ENCODE data around the gene KANSL1. TPM values are rescaled to one million over a fixed set of nuclear protein-coding genes. Genes with fewer than 3 reads are reported as not detected.

Gene KANSL1
- total RNA-seq, 1 experiment from 2014 or later: 52.5 TPM

DNA sequence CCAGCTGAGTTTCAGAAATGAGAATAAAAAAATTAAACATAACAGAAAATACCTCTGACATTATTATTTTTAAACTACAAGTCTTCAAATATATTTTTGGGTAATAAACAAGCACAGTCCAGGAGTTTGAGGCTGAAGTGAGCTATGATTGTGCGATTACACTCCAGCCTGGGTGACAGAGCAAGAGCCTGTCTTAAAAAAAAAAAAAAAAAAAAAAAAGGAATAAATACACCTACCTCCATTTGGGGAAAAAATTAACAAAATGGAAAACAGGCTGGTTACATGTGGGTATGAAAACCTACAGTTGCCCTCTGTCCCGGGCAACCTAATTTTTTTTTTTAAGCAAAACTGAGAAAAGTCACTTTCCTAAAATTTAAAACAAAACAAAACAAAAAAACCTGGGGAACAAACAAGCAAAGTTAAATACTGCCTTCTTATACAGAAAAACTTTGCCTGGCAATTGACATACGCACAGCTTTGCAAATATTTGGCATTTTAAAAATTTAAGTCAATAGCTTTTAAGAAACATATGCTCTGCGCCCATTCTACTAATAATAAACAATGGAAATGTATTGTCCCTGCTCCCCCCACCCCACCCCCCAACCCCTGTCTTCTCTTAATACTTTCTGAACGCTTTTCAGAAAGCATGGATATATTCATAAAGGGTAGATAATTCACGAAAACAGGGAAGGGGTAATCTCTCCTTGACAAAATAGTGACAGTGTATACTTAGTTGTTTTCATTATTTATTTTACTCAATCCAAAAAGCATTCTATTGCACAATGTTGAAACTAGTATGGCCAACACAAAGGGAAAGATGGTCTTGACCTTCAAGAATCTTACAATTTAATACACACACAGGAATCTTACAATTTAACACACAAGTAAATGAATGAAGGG lies 112.9 kb downstream of the KANSL1 start:
- H3K79me2 ChIP-seq (ENCODE audit: low read depth): peaks cover 66% of the 10 kb centered on the region
- H3K36me3 ChIP-seq (ENCODE audit: low read depth): peaks cover 17% of the 10 kb centered on the region; the same call in 1 of the 2 replicates
- no peak overlapping the region for H2AFZ ChIP-seq
- H3F3A ChIP-seq (ENCODE audit: insufficient read depth, low read depth): peaks cover 43% of the 10 kb centered on the region; the same call in 1 of the 2 replicates
- ChIA-PET CTCF (interaction anchor here (0.5 kb wide), 1 partner anchor 133 kb away, joined by 3 read pairs; no protein-coding TSS in a partner anchor), POLR2A (ENCODE audit: unreplicated experiment) (no interaction called here)
- H3K27ac ChIP-seq: no peak overlapping the region
- H3K4me1 ChIP-seq (replicated peaks; ENCODE audit: insufficient read depth): no peaks in the 10 kb centered on the region
- TF ChIP-seq, protein P1, sequence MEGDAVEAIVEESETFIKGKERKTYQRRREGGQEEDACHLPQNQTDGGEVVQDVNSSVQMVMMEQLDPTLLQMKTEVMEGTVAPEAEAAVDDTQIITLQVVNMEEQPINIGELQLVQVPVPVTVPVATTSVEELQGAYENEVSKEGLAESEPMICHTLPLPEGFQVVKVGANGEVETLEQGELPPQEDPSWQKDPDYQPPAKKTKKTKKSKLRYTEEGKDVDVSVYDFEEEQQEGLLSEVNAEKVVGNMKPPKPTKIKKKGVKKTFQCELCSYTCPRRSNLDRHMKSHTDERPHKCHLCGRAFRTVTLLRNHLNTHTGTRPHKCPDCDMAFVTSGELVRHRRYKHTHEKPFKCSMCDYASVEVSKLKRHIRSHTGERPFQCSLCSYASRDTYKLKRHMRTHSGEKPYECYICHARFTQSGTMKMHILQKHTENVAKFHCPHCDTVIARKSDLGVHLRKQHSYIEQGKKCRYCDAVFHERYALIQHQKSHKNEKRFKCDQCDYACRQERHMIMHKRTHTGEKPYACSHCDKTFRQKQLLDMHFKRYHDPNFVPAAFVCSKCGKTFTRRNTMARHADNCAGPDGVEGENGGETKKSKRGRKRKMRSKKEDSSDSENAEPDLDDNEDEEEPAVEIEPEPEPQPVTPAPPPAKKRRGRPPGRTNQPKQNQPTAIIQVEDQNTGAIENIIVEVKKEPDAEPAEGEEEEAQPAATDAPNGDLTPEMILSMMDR (conservative IDR thresholded peaks at IDR 0.05): no peak
- no peak for TF ChIP-seq EZH2 (IDR thresholded peaks at IDR 0.05; ENCODE audit: low read depth)
- no peaks in the 10 kb centered on the region for H3K9me2 ChIP-seq (ENCODE audit: insufficient read depth)
- H3K9me3 ChIP-seq (ENCODE audit: insufficient read depth, low read depth): no peaks in the 10 kb centered on the region
- peaks cover 53% of the 10 kb centered on the region for H4K20me1 ChIP-seq (ENCODE audit: insufficient read depth)
- DNase-seq: no peak
- H3K27me3 ChIP-seq (ENCODE audit: insufficient read depth, low read depth): no peaks in the 10 kb centered on the region
- no TSS peak for BruUV-seq (replicated peaks)
- H3K4me2 ChIP-seq: no peak overlapping the region
- intact Hi-C loops (cut with micrococcal nuclease; ENCODE audit: unreplicated experiment): no loop called here
- no peak overlapping the region for H3K4me3 ChIP-seq

DNA sequence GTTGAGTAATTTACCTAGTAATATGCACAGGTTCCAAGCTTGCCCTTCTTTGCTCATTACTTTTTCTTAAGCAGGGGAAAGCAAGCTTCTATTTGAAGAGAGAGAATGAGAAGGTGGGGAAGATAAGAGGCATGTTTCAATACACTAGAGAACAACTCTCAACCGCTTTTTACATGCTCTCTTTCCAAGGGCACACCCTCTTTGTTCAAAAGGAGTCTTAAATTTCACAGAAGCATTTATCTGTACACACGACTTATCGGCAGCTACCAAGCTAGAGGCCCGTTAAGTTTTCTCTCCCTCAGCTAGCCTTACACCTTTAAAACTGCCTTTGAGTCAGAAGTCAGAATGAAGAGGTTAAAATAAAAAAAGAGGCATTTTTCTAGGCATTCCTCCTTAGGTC lies 114.6 kb downstream of the KANSL1 start:
- Histone ChIP-seq H3K9me3 (ENCODE audit: insufficient read depth, low read depth) (no peaks in the 10 kb centered on the region), H3K4me2 (no peak overlapping the region), H3K4me3 (no peak overlapping the region), H2AFZ (no peak overlapping the region), H3K36me3 (ENCODE audit: low read depth) (peaks cover 16% of the 10 kb centered on the region; the same call in 1 of the 2 replicates), H3K27me3 (ENCODE audit: insufficient read depth, low read depth) (no peaks in the 10 kb centered on the region), H4K20me1 (ENCODE audit: insufficient read depth) (peaks cover 51% of the 10 kb centered on the region), H3F3A (ENCODE audit: insufficient read depth, low read depth) (peaks cover 46% of the 10 kb centered on the region), H3K79me2 (ENCODE audit: low read depth) (peaks cover 56% of the 10 kb centered on the region), H3K4me1 (replicated peaks; ENCODE audit: insufficient read depth) (no peaks in the 10 kb centered on the region; the same call in 1 of the 2 replicates), H3K9me2 (ENCODE audit: insufficient read depth) (no peaks in the 10 kb centered on the region), H3K27ac (no peak overlapping the region)
- POLR2A ChIA-PET (ENCODE audit: unreplicated experiment): no interaction called here
- no peak for TF ChIP-seq EZH2 (IDR thresholded peaks at IDR 0.05; ENCODE audit: low read depth)
- TF ChIP-seq, protein P1 (conservative IDR thresholded peaks at IDR 0.05): no peak
- no TSS peak for BruUV-seq (replicated peaks)
- CTCF ChIA-PET: no interaction called here
- intact Hi-C loops (cut with micrococcal nuclease; ENCODE audit: unreplicated experiment): no loop called here
- no peak for DNase-seq

DNA sequence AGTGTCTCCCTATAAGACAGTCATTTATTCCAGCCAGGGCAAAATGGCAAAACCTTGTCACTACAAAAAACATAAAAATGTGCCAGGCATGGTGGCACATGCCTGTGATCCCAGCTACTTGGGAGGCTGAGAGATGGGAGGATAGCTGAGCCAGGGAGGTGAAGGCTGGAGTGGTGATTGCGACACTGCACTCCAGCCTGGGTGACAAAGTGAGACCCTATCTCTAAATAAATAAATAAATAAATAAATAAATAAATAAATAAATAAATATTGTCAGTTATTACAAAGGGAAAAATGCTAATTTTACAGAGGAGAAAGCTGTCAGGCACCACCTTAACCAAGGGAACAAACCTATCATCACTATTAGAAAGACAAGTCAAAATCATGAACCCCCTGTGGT lies 118.7 kb downstream of the KANSL1 start:
- Histone ChIP-seq H3K27me3 (ENCODE audit: insufficient read depth, low read depth) (no peaks in the 10 kb centered on the region), H4K20me1 (ENCODE audit: insufficient read depth) (peaks cover 34% of the 10 kb centered on the region), H3K4me2 (no peak overlapping the region), H3K9me2 (ENCODE audit: insufficient read depth) (no peaks in the 10 kb centered on the region), H3F3A (ENCODE audit: insufficient read depth, low read depth) (peaks cover 39% of the 10 kb centered on the region), H3K36me3 (ENCODE audit: low read depth) (0 out of 2 replicates have a peak, but pooled peaks cover 16% of the 10 kb centered on the region), H3K4me1 (replicated peaks; ENCODE audit: insufficient read depth) (no peaks in the 10 kb centered on the region; the same call in 1 of the 2 replicates), H3K79me2 (ENCODE audit: low read depth) (peaks cover 50% of the 10 kb centered on the region), H3K27ac (no peak overlapping the region), H2AFZ (no peak overlapping the region), H3K4me3 (no peak overlapping the region), H3K9me3 (ENCODE audit: insufficient read depth, low read depth) (no peaks in the 10 kb centered on the region)
- TF ChIP-seq EZH2 (IDR thresholded peaks at IDR 0.05; ENCODE audit: low read depth): no peak
- TF ChIP-seq, protein P1 (conservative IDR thresholded peaks at IDR 0.05): no peak
- no TSS peak for BruUV-seq (replicated peaks)
- intact Hi-C loops (cut with micrococcal nuclease; ENCODE audit: unreplicated experiment): no loop called here
- DNase-seq: no peak
- ChIA-PET POLR2A (ENCODE audit: unreplicated experiment) (no interaction called here), CTCF (no interaction called here)

Measured in PC-9 (cell line).